Stomach (tissue), 19 donors: Measurements from ENCODE around the gene OR2AT4. TPM values are rescaled to one million over a fixed set of nuclear protein-coding genes. Genes with fewer than 3 reads are reported as not detected.

Experiments
- DNase-seq, 2 donors: peaks; one replicate each; pipeline versions ENCODE4 v3.0.0 to v3.0.0-alpha.2; 2013 to 2019
- H3K27ac ChIP-seq, 5 donors: fragments of 200-600 bp in 4 of 5; sonication (generic) in 4 of 5; one replicate each; pipeline ENCODE4 v1.5.1; 2013 to 2019; ENCODE audit warnings: mild to moderate bottlenecking in 1 of 5, moderate library complexity in 1 of 5
- H3K27me3 ChIP-seq, 3 donors: fragments of 200-600 bp; sonication (generic); one replicate each; pipeline ENCODE4 v1.5.1; 2017 to 2019; ENCODE audit warnings: mixed run types in 1 of 3
- H3K36me3 ChIP-seq, 4 donors: fragments of 200-600 bp; sonication (generic); 1 replicate in 3 of 4; 2 replicates in 1 of 4; pipeline ENCODE4 v1.5.1; 2016 to 2019
- H3K4me1 ChIP-seq, 4 donors: fragments of 200-600 bp; sonication (generic); one replicate each; pipeline ENCODE4 v1.5.1; 2016 to 2019
- H3K4me3 ChIP-seq, 4 donors: fragments of 200-600 bp; sonication (generic) in 3 of 4; one replicate each; pipeline ENCODE4 v1.5.1; 2016 to 2019; ENCODE audit warnings: mild to moderate bottlenecking in 1 of 4
- H3K9me3 ChIP-seq, 4 donors: fragments of 200-600 bp; sonication (generic); one replicate each; pipeline ENCODE4 v1.5.1; 2016 to 2019
- CTCF ChIP-seq, 7 experiments: fragments of 450-650 bp in 4 of 7; fragments of 200-600 bp in 3 of 7; sonication (generic) in 3 of 7; IDR thresholded peaks; one replicate each; pipeline ENCODE4 v1.5.1; 2016 to 2019; ENCODE audit warnings: antibody characterized with exemption in 7 of 7, control low read depth in 2 of 7, mild to moderate bottlenecking in 1 of 7
- EP300 ChIP-seq: sonication (generic); formaldehyde crosslinking; IDR thresholded peaks from one replicate; pipeline ENCODE4 v1.6.1; 2017; ENCODE audit warnings: antibody characterized with exemption
- POLR2A ChIP-seq, 4 donors: fragments of 450-650 bp; IDR thresholded peaks; one replicate each; pipeline ENCODE4 v1.6.1; 2016; ENCODE audit warnings: antibody characterized with exemption in 4 of 4, control low read depth in 2 of 4, mild to moderate bottlenecking in 1 of 4, moderate library complexity in 1 of 4
- POLR2AphosphoS5 ChIP-seq, 3 donors: sonication (generic); formaldehyde crosslinking; IDR thresholded peaks; one replicate each; pipeline ENCODE4 v1.6.1; 2016; ENCODE audit warnings: antibody characterized with exemption in 3 of 3
- WGBS, 5 donors: extraction: QIAGEN DNeasy Blood & Tissue Kit in 3 of 5; methylation state at CpG; one replicate each; pipeline versions ENCODE4 v1.1.5 to v1.1.7; 2013 to 2018; 5-methylcytosine and 5-hydroxymethylcytosine counted together
- intact Hi-C: fragments of 100-400 bp; cut with DNase I; formaldehyde crosslinking; loops from one replicate; pipeline ENCODE4 v1.15.1; 2023; ENCODE audit warnings: low total_unique reads
- long read RNA-seq, 10 donors: transcript quantifications; one replicate each; lab custom pipeline, GENCODE V29; 2026
- polyA plus RNA-seq, 3 donors: library from polyadenylated mRNA; stranded (reverse); fragments of 200-250 nt; gene quantifications; one replicate each; pipeline ENCODE4 v1.2.3, GENCODE V29; 2013
- total RNA-seq, 5 donors: library from RNA; depleted of rRNA; stranded (reverse); fragments of >200 nt; gene quantifications; one replicate each; pipeline versions ENCODE4 v1.1.0 to v1.2.3, GENCODE V29; 2014 to 2016
- donor health status: healthy with polysubstance abuse.
- donor health status: Bipolar disorder and iron deficiency.
- donor health status: healthy.

OR2AT4 gene
- total RNA-seq: not detected
- not detected for polyA plus RNA-seq
- long read RNA-seq, donor 1: 0 reads
- long read RNA-seq, donor 2: 0 reads
- long read RNA-seq, donor 3: 0 reads
- long read RNA-seq, donor 4: 0 reads
- long read RNA-seq, donor 5: 0 reads
- long read RNA-seq, donor 6: 0 reads
- long read RNA-seq, donor 7: 0 reads
- long read RNA-seq, donor 8: 0 reads
- long read RNA-seq, donor 9, partial matches to known transcripts: 0 of 1 reads
- long read RNA-seq, donor 9, other reads (novel, unspliced or antisense): 0 of 1 reads
- long read RNA-seq, donor 10: 0 reads

- 77 to 81% (median 80%) methylated on average over 9 of the region's 9 CpGs for WGBS, 5 donors
- Histone ChIP-seq H3K27me3 (peaks cover 0 to 47% (median 0%) of the 10 kb centered on the region in 3 donors), H3K27ac (no peak within 1 kb of the TSS), H3K4me1 (no peaks in the 10 kb centered on the region), H3K36me3 (no peaks in the 10 kb centered on the region), H3K9me3 (peaks cover 0 to 3% (median under 1%) of the 10 kb centered on the region in 4 donors), H3K4me3 (no peak within 1 kb of the TSS)
- DNase-seq: no peak
- intact Hi-C loops: no loop called here
- TF ChIP-seq EP300: no peak
- no peak for TF ChIP-seq CTCF (IDR thresholded peaks at IDR 0.05)
- no peak for TF ChIP-seq POLR2AphosphoS5 (IDR thresholded peaks at IDR 0.05)
- TF ChIP-seq POLR2A (IDR thresholded peaks at IDR 0.05): no peak
Measured at GRCh38 chr11:75096456-75097172, at the start of gene OR2AT4. OR2AT4 (minus strand) TSS chr11:75096876.

- no peaks in the 10 kb centered on the region for H3K36me3 ChIP-seq
- H3K4me3 ChIP-seq: no peak overlapping the region
- no peaks in the 10 kb centered on the region for H3K9me3 ChIP-seq
- no peak for DNase-seq
- 31 to 61% (median 51%) methylated on average over 6 of the region's 6 CpGs for WGBS, 5 donors
- no peaks in the 10 kb centered on the region for H3K27me3 ChIP-seq
- TF ChIP-seq EP300: no peak
- no peak for TF ChIP-seq CTCF (IDR thresholded peaks at IDR 0.05)
- no peak for TF ChIP-seq POLR2AphosphoS5 (IDR thresholded peaks at IDR 0.05)
- TF ChIP-seq POLR2A (IDR thresholded peaks at IDR 0.05): no peak
- H3K4me1 ChIP-seq: peaks cover 0 to 43% (median 13%) of the 10 kb centered on the region in 4 donors
- H3K27ac ChIP-seq: no peak overlapping the region
- intact Hi-C loops: loop anchor here (2.0 kb wide), 1 partner anchor 57 kb away; no protein-coding TSS in a partner anchor
Measured at GRCh38 chr11:75145972-75146519, 49.4 kb upstream of the OR2AT4 start.

- H3K4me3 ChIP-seq: no peak overlapping the region
- intact Hi-C loops: loop anchor here (2.0 kb wide), 1 partner anchor 57 kb away; no protein-coding TSS in a partner anchor
- no peaks in the 10 kb centered on the region for H3K36me3 ChIP-seq
- 72 to 86% (median 83%) methylated on average over 9 of the region's 9 CpGs for WGBS, 5 donors
- peaks cover 0 to 46% (median 12%) of the 10 kb centered on the region in 4 donors for H3K4me1 ChIP-seq
- no peak overlapping the region for H3K27ac ChIP-seq
- DNase-seq: no peak
- H3K27me3 ChIP-seq: no peaks in the 10 kb centered on the region
- H3K9me3 ChIP-seq: no peaks in the 10 kb centered on the region
- TF ChIP-seq CTCF (IDR thresholded peaks at IDR 0.05) (no peak), EP300 (no peak), POLR2AphosphoS5 (IDR thresholded peaks at IDR 0.05) (no peak), POLR2A (IDR thresholded peaks at IDR 0.05) (no peak)
Measured at GRCh38 chr11:75145196-75145971, 48.7 kb upstream of the OR2AT4 start.

- H3K27ac ChIP-seq: peak overlapping the region in 1 of 5 donors; percentile 10
- H3K36me3 ChIP-seq: no peaks in the 10 kb centered on the region
- H3K4me1 ChIP-seq: peaks cover 0 to 46% (median 12%) of the 10 kb centered on the region in 4 donors
- no peak for TF ChIP-seq POLR2AphosphoS5 (IDR thresholded peaks at IDR 0.05)
- TF ChIP-seq POLR2A (IDR thresholded peaks at IDR 0.05): no peak
- no peak for TF ChIP-seq CTCF (IDR thresholded peaks at IDR 0.05)
- 33 to 40% (median 35%) methylated on average over 3 of the region's 3 CpGs for WGBS, 5 donors
- H3K4me3 ChIP-seq: no peak overlapping the region
- intact Hi-C loops: loop anchor here (2.0 to 5.0 kb wide), 2 partner anchors 58 to 103 kb away; no protein-coding TSS in a partner anchor
- no peak for DNase-seq
- H3K9me3 ChIP-seq: no peaks in the 10 kb centered on the region
- no peaks in the 10 kb centered on the region for H3K27me3 ChIP-seq
Measured at GRCh38 chr11:75144716-75145014, 48.0 kb upstream of the OR2AT4 start.
